ENCODE measurements around the gene ADAM12. TPM values are rescaled to one million over a fixed set of nuclear protein-coding genes. Genes with fewer than 3 reads are reported as not detected.

The ADAM12 gene
- total RNA-seq, 1 experiment from 2014 or later: 0.24 TPM

DNA sequence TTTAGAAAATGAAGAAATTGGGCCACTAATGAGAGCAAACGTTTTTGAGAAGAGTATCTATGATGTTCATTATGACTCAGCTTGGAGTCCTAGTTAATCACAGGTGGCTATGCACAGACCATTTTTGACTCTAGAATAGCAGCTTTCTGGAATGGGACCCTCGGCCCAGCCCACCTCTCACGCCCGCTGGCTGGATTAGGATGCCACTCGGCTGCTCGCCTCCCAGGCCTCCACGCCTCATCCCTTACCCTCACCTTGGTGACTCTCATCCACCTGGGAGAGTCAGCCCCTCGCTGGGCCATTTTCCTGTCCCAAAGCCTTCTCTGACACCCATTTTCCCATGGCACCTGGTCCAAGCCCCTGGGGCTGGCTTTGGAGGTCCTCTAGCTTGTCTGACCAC is 173.6 kb downstream of the ADAM12 start:
- no peak overlapping the region for H3K56ac ChIP-seq (ENCODE audit: insufficient read length, low read depth, low read length)
- Mint-ChIP-seq H3K9me3 (no peaks in the 10 kb centered on the region), H3K36me3 (ENCODE audit: insufficient read depth in 1 of 3, low read depth in 3 of 3) (no peaks in the 10 kb centered on the region), H3K27me3 (ENCODE audit: low read depth) (peaks cover 7% of the 10 kb centered on the region), H3K27ac (no peak overlapping the region), H3K4me3 (no peak overlapping the region), H3K4me1 (peaks cover 13% of the 10 kb centered on the region in 2 experiments)
- no peak overlapping the region for H3K9ac ChIP-seq (ENCODE audit: extremely low read depth, insufficient read length, low read length)
- no peaks in the 10 kb centered on the region for H3K79me1 ChIP-seq (ENCODE audit: insufficient read depth, low read depth, low read length, poor library complexity, severe bottlenecking)
- WGBS (ENCODE audit: extremely low coverage, insufficient read length, low lambda C conversion rate): no CpG with 5 or more reads among the region's 8 CpGs
- H2AK5ac ChIP-seq (ENCODE audit: insufficient read length, low read length): no peak overlapping the region
- H3K4me1 ChIP-seq (ENCODE audit: insufficient read depth, low read length): no peaks in the 10 kb centered on the region; the same call in 1 of the 2 replicates
- no peak overlapping the region for H4K91ac ChIP-seq (ENCODE audit: insufficient read length, low read depth, low read length)
- no peak overlapping the region for H3K23ac ChIP-seq (ENCODE audit: insufficient read length, low read depth, low read length)
- no peak overlapping the region for H2BK120ac ChIP-seq (ENCODE audit: low read depth, low read length, poor library complexity, severe bottlenecking)
- H2BK12ac ChIP-seq (ENCODE audit: insufficient read length, low read depth, low read length): no peak overlapping the region
- DNase-seq: peak; percentile 15
- H3K18ac ChIP-seq (ENCODE audit: insufficient read length, low read depth, low read length): no peak overlapping the region
- no peak overlapping the region for H2BK15ac ChIP-seq (ENCODE audit: low read depth, low read length)
- H3K23me2 ChIP-seq (ENCODE audit: insufficient read length, low read depth, low read length, poor library complexity, severe bottlenecking): no peaks in the 10 kb centered on the region
- H3K79me2 ChIP-seq (ENCODE audit: insufficient read depth, low read length): no peaks in the 10 kb centered on the region
- no peaks in the 10 kb centered on the region for H4K20me1 ChIP-seq (ENCODE audit: control insufficient read depth, insufficient read depth, insufficient read length)
- no peak overlapping the region for H3K4me2 ChIP-seq (ENCODE audit: insufficient read depth, insufficient read length, low read length)
- H2BK20ac ChIP-seq (ENCODE audit: low read depth, low read length, poor library complexity, severe bottlenecking): no peak overlapping the region
- no peak overlapping the region for H4K8ac ChIP-seq (replicated peaks; ENCODE audit: insufficient read length, low read depth, low read length)
- H2BK5ac ChIP-seq (ENCODE audit: insufficient read length, low read length): no peak overlapping the region
- H3K14ac ChIP-seq (ENCODE audit: insufficient read depth, low read length): no peak overlapping the region
- H3K27ac ChIP-seq (ENCODE audit: insufficient read length, low read depth, low read length): no peak overlapping the region
- no peaks in the 10 kb centered on the region for H3K9me3 ChIP-seq (ENCODE audit: control insufficient read depth, low read depth, low read length)
- H4K5ac ChIP-seq (ENCODE audit: insufficient read length, low read depth, low read length): no peak overlapping the region
- H3T11ph ChIP-seq (ENCODE audit: low read length): no peak overlapping the region
- no peaks in the 10 kb centered on the region for H3K27me3 ChIP-seq (ENCODE audit: insufficient read depth, low read length)
- no peak overlapping the region for H3K4ac ChIP-seq (ENCODE audit: low read depth, low read length)
- TF ChIP-seq, protein P1, sequence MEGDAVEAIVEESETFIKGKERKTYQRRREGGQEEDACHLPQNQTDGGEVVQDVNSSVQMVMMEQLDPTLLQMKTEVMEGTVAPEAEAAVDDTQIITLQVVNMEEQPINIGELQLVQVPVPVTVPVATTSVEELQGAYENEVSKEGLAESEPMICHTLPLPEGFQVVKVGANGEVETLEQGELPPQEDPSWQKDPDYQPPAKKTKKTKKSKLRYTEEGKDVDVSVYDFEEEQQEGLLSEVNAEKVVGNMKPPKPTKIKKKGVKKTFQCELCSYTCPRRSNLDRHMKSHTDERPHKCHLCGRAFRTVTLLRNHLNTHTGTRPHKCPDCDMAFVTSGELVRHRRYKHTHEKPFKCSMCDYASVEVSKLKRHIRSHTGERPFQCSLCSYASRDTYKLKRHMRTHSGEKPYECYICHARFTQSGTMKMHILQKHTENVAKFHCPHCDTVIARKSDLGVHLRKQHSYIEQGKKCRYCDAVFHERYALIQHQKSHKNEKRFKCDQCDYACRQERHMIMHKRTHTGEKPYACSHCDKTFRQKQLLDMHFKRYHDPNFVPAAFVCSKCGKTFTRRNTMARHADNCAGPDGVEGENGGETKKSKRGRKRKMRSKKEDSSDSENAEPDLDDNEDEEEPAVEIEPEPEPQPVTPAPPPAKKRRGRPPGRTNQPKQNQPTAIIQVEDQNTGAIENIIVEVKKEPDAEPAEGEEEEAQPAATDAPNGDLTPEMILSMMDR (conservative IDR thresholded peaks at IDR 0.05): no peak
- H2AFZ ChIP-seq (ENCODE audit: low read length): no peak overlapping the region

All from H9 (cell line).